Middle frontal gyrus (tissue), 1 donor: Measurements from ENCODE around the gene LTBP3.

ENCODE experiments used
- DNase-seq: peaks from one replicate; pipeline ENCODE4 v3.0.0-alpha.2; 2015; ENCODE audit warnings: low spot score; ENCODE audit errors: extremely low spot score

LTBP3 gene

DNA sequence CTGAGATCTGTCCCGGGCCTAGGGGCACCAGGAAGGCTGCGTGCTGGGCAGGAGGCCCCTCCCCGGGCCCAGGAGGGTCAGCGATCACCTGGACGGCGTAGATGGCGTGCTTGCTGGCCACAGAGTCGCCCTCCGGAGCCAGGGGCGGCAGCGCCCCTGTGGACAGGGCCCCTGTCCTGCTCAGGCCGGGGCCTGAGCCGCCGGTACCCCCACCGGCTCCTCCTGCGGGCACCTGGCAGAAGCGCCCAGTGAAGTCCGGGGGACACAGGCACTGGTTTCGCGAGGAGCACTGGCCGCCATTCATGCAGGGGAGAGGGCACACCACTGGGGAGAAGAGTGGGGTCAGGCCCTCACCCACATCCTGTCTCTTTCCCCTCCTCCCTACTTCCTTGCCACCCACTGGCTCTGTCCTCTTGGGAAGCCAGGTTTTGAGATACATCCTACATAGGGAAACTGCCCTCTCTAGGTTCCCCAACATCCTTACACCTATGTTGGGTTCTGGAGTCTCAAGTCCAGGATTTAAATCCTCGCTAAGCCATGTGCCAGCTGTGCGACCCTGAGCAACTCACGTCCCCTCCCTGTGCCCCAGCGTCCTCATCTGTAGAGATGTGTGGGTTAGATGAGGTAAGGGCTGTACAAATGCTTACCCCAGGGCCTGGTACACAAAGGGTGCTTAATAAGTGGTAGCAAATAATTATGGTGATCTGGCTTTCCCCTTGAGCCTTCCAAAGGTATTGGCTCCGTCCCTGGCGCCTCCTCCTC, 3.9 kb downstream of the LTBP3 start:
- DNase-seq = no peak

- no peak for DNase-seq
Observed at GRCh38 chr11:65553301-65554001, 4.7 kb downstream of the LTBP3 start.

DNA sequence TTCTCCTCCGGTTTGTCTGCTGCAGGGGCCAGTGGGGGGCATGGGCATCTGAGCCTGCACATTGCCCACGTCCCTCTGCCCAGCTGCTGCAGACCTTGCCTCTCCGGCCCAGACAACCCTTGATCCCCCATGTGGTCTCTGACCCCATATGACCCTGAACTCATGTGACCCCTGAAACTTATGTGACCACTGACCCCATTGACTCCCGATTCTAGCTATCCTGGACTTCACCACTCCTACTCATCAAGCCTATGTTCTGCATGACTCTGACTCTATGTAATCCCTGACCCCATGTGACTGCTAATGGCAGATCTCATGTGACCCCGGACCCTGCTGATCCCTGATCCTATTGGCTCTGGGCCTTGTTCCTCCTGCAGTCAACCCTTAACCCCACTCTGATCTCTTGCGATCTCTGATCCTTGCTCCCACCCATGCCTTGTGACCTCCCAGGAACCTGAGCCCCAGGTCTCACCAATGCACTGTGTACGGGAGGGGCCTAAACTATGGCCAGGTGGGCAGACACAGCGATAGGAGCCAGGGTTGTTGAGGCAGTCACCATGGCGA, 5.7 kb downstream of the LTBP3 start:
- DNase-seq = no peak

DNA sequence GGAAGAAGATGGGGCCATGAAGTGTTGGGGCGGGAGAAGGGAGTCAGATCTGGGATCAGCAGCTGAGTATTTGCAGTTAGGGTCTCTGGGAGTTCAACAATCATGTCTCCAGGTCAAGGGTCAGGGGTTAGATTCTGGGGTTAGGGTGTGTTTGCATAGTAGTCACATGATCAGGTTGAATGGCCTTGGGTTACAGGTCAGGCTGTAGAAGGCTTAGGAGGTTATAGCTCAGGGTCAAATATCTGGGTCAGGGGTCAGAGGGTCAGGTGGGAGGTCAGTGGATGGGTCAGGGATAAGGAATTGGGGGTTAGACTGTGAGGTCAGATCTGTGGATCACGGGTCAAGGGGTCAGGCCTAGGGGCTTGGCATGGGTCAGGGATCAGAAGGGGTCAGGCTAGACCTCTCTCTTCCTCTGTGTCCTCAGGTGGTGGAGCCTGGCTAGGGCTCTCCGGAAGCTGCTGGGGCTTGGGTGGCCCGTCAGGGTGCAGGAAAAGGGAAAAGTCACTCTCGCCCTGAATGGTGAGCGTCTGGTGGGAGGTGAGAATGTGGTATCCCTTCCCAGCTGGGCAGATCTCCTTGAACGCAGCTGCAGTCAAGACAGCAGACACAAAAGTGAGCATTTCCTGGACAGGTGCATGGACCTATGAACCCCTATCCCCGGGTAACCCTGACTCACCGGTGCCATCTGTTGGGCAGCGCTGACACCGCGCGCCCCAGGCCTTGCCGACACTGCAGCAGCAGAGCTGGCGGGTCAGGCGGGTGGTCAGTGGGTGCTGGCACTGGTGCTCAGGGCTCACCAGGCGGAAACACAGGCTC, 6.4 kb downstream of the LTBP3 start:
- no peak for DNase-seq

DNA sequence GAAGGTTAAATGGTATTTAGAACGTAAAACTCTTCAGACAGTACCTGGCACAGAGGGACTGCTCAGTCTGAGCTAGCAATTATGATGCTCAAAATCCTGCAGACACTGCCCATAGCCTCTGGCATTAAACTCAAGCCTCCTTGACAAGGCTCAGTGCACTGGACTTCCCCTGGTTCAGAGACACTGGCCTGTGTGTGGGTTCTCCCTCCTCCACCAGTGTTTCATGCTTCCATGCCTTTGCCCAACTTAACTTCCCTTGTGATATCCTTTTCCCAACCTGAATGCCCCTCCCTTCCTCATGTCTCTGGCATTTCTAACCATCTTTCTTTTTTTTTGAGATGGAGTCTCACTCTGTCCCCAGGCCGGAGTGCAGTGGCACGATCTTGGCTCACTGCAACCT, 9.1 kb downstream of the LTBP3 start:
- no peak for DNase-seq

DNA sequence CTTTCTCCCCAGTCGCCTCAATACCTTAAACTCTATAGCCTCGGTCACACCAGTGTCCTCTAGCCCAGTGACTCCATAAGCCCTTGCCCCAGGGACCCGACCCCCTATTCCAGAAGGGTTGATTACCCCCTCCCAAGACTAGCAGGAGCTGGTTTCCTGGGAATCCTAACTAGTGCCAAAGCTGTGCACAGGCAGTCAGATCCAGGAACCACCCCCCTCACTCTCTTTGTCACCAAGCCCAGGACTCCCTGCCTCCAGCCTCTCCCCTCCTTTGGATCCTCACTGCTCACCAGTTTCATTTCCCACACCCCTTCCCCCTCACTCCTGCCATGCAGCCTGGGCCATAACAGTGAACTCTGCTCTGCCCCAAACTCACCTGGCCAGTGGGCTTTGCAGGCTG, 9.8 kb downstream of the LTBP3 start:
- no peak for DNase-seq

GRCh38 chr11:65547446-65548125, 10.6 kb downstream of the LTBP3 start:
- DNase-seq = no peak

GRCh38 chr11:65546217-65546958, 11.8 kb downstream of the LTBP3 start:
- DNase-seq = no peak

- DNase-seq = no peak
Observed at GRCh38 chr11:65545853-65546216, 12.3 kb downstream of the LTBP3 start.

DNA sequence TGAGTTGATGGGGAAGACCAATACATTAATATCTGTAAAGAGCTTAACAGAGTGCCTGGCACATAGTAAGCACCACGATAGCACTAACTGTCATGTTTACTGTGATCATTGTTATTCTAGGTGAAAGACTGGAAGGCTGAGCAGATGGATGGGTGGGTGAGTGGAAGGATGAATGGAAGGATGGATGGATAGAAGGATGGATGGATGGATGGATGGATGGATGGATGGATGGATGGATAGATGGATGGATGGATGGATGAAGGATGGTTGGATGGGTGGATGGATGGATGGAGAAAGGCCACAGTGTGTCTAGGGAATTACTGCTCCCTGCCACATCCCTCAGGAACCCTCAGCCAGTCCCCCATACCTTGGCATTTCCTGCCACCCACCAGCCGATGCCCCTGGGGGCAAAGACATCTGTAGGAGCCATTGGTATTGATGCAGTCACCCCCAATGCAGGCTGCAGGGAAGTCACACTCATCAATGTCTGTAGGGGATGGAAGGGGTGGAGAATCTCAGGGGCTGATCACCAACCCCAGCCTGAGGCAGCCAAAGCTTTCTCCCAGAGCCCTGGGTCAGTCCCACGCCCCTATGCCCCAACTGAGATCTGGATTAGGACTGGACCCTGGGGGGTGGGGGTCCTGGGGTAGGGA, 15.3 kb downstream of the LTBP3 start:
- DNase-seq = no peak

DNA sequence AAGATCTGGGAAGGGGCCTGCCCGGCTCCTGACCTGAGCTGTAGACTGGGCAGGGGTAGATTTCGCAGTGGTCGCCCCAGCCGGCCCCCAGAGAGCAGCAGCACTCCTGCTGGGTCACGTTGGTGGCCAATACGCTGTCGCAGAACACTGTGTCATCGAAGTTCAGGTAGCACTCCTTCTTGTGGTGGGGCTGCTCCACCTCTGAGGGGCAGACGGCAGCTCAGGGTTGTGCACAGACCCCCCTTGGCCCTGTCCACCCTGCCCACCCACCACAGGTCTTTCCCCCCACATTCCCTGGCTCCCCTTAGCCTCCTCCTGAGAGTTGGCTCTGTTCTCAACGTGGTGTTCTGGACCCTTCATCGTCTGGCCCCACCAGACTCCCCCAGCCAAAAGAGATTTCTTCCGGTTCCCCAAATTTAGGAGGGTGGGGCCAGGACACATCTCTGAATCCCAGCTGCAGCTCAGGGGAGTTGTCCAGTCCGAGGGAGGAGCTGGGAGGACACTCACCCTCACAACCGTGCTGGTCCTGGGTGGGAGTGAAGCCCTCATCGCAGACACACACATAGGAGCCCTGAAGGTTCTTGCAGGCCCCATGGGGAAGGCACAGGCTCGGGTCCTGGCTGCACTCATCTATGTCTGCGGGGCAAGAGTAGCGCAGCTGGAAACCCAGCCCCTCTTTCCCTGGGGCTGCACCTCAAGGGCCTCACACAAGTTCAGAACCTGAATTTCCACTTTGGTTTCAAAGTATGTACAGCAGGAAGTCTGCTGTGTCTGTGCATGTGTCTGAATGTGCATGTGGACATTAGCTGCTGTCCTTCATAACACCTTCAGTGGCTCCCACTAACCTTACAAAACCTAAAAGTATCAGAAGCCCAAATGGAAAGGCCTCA, 16.8 kb downstream of the LTBP3 start:
- no peak for DNase-seq

DNA sequence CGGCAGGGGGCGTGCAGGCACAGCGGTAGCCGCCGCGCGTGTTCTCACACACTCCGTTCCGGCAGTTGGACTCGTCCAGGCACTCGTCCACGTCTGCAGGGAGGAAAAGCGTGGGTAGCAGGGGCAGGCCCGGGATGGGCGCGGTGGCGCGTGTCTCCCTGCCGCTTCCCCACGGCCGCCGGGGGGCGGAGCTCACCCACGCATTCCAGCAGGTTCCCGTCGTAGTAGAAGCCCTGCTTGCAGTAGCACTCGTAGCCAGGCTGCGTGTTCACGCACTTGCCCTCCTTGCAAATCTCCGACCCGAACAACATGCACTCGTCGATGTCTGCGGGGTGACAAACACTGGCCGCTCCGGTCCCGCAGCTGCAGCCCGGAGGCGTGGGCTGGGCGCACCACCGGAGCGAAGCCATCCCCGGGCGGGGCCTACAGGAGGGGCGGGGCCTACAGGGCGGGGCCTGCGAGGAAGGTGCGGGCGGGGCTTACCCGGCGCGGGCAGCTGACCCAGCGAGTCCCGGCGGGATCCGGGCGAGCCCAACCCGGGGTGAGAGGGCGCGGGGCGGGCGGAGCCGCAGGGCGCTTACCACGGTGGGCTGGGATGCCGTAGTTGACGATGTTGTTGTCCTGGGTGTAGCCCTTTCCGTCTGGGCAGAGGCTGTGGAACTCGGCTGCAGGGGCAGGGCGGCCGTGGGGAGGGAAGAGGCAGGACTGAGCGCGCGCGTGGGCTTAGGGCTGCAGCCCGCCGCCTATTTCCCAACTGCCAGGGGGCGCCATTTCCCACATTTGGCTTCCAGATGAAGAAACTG, 17.7 kb downstream of the LTBP3 start:
- peak; percentile 79 for DNase-seq

DNA sequence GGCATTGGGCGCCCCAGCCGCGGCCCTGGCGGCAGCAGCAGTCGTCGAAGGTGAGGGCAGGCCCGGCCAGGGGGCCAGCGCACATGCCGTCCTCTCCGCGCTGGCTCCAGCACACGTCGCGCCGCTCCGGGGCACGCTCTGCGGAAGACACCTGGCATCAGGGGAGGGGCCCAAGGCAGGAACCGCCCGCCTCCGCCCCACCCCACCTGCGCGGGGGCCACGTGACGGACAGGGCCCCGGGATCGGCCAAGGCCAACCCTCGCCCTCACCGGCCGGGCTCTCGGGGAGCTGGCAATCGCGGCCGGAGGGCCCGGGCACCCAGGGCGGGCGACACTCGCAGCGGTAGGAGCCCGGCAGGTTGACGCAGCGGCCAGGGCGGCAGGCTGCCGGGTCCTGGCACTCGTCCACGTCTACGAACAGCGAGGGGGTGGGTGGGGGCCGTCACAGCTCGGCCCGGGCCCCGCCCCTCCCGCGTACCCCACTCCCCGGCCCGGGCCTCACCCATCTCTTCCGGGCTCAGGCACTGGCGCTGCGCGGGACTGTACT, 18.3 kb downstream of the LTBP3 start:
- DNase-seq = no peak

- no peak for DNase-seq
Observed at GRCh38 chr11:65538915-65539743, 19.0 kb downstream of the LTBP3 start.

DNA sequence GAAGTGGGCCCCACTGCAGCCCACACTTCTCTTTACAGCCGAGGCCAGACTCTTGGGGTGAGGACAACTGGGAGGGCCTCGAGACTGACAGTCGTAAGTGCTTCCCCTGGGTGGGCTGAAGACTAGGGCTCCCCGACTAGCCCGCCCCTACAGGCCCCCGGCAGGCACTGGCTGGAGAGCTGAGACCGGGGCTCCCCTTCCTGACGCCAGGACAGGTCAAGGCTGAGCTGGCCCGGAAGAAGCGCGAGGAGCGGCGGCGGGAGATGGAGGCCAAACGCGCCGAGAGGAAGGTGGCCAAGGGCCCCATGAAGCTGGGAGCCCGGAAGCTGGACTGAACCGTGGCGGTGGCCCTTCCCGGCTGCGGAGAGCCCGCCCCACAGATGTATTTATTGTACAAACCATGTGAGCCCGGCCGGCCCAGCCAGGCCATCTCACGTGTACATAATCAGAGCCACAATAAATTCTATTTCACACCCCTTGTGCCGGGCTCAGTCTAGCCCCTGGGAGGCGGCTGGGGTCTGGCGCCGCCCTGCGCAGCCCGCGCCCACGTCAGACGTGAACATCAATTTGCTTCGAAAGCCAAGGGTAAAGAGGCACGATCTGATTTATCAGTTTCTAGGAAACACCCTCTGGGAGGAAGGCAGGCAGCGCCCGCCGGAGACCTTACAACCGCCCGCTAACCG, 19.8 kb downstream of the LTBP3 start:
- DNase-seq = no peak

GRCh38 chr11:65537620-65538231, 20.4 kb downstream of the LTBP3 start:
- no peak for DNase-seq
